ENCODE results near the gene TMEM63A.

The TMEM63A gene

DNA sequence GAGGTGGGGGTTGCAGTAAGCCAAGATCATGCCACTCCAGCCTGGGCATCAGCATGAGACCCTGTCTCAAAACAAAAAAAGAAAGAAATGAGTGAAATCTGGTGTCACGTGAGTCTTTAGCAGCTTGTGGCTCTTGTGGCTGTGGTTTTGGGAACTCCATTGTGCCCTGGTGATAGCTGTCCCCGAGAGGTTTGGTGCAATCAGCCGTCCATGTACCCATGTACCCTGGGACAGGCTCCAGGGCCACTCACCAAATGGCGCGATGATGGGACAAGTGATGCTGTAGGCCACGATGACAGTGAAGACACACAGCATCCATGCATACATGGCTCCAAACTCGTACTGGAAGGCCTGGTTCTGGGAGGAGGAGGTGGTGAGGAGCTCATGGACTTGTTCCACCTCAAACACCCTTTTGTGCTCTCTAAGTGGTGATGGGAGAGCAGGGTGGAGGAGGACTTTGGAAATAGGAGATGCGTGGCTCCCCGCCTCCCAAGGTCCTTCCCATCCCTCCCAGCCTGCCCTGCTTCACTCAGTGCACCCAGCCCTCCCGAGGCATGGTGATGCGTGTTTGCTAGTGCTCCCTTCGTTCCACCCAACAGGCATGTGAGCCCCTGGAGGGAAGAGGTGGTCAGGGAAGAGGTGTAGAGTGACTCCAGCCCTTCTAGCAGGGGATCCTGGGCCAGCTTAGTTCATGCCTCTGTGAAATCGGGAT is 29.6 kb downstream of the TMEM63A start:
- H3K4me3 ChIP-seq (ENCODE audit: low read depth, low read length) = no peak overlapping the region
- no peaks in the 10 kb centered on the region for H3K36me3 ChIP-seq
- peaks cover 6% of the 10 kb centered on the region for H3K4me1 ChIP-seq
- H3K27me3 ChIP-seq = no peaks in the 10 kb centered on the region
- DNase-seq = no peak
- no peaks in the 10 kb centered on the region for H3K9me3 ChIP-seq
- TF ChIP-seq, protein P1, sequence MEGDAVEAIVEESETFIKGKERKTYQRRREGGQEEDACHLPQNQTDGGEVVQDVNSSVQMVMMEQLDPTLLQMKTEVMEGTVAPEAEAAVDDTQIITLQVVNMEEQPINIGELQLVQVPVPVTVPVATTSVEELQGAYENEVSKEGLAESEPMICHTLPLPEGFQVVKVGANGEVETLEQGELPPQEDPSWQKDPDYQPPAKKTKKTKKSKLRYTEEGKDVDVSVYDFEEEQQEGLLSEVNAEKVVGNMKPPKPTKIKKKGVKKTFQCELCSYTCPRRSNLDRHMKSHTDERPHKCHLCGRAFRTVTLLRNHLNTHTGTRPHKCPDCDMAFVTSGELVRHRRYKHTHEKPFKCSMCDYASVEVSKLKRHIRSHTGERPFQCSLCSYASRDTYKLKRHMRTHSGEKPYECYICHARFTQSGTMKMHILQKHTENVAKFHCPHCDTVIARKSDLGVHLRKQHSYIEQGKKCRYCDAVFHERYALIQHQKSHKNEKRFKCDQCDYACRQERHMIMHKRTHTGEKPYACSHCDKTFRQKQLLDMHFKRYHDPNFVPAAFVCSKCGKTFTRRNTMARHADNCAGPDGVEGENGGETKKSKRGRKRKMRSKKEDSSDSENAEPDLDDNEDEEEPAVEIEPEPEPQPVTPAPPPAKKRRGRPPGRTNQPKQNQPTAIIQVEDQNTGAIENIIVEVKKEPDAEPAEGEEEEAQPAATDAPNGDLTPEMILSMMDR (IDR thresholded peaks at IDR 0.05; ENCODE audit: low read depth, low read length) = no peak

GRCh38 chr1:225851805-225852204 is 30.4 kb downstream of the TMEM63A start:
- Histone ChIP-seq H3K4me1 (peaks cover 6% of the 10 kb centered on the region), H3K27me3 (no peaks in the 10 kb centered on the region), H3K36me3 (no peaks in the 10 kb centered on the region), H3K4me3 (ENCODE audit: low read depth, low read length) (no peak overlapping the region), H3K9me3 (no peaks in the 10 kb centered on the region)
- TF ChIP-seq, protein P1 (IDR thresholded peaks at IDR 0.05; ENCODE audit: low read depth, low read length) = no peak
- DNase-seq = no peak

GRCh38 chr1:225850370-225850769 is 31.8 kb downstream of the TMEM63A start:
- no peak for DNase-seq
- no peaks in the 10 kb centered on the region for H3K27me3 ChIP-seq
- H3K4me1 ChIP-seq = peaks cover 9% of the 10 kb centered on the region
- H3K9me3 ChIP-seq = no peaks in the 10 kb centered on the region
- H3K4me3 ChIP-seq (ENCODE audit: low read depth, low read length) = no peak overlapping the region
- TF ChIP-seq, protein P1 (IDR thresholded peaks at IDR 0.05; ENCODE audit: low read depth, low read length) = no peak
- no peaks in the 10 kb centered on the region for H3K36me3 ChIP-seq

- Histone ChIP-seq H3K27me3 (no peaks in the 10 kb centered on the region), H3K4me1 (peaks cover 9% of the 10 kb centered on the region), H3K36me3 (no peaks in the 10 kb centered on the region), H3K9me3 (no peaks in the 10 kb centered on the region), H3K4me3 (ENCODE audit: low read depth, low read length) (no peak overlapping the region)
- TF ChIP-seq, protein P1 (IDR thresholded peaks at IDR 0.05; ENCODE audit: low read depth, low read length) = no peak
- DNase-seq = peak; percentile 68
These were observed 32.3 kb downstream of the TMEM63A start for GRCh38 chr1:225849925-225850324.

- H3K4me1 ChIP-seq = peaks cover 9% of the 10 kb centered on the region
- no peaks in the 10 kb centered on the region for H3K27me3 ChIP-seq
- H3K36me3 ChIP-seq = no peaks in the 10 kb centered on the region
- no peak for DNase-seq
- no peak overlapping the region for H3K4me3 ChIP-seq (ENCODE audit: low read depth, low read length)
- H3K9me3 ChIP-seq = no peaks in the 10 kb centered on the region
- TF ChIP-seq, protein P1 (IDR thresholded peaks at IDR 0.05; ENCODE audit: low read depth, low read length) = no peak
These were observed 33.9 kb downstream of the TMEM63A start for GRCh38 chr1:225848030-225848955.
